Adipose tissue (tissue), 3 donors: ENCODE data around the gene PIK3R6. TPM values are rescaled to one million over a fixed set of nuclear protein-coding genes. Genes with fewer than 3 reads are reported as not detected.

Experiments used
- H3K27ac ChIP-seq: one replicate; pipeline ENCODE4 v1.5.1; 2013; ENCODE audit warnings: low read depth, low read length
- WGBS, 3 donors: extraction: QIAGEN DNeasy Blood & Tissue Kit; methylation state at CpG; one replicate each; pipeline ENCODE4 v1.1.7; 2013; 5-methylcytosine and 5-hydroxymethylcytosine counted together
- polyA plus RNA-seq, 3 donors: library from polyadenylated mRNA; stranded (reverse); fragments of 200-250 nt; gene quantifications; one replicate each; pipeline ENCODE4 v1.2.3, GENCODE V29; 2013
- donor health status: healthy with polysubstance abuse.
- donor health status: Bipolar disorder and iron deficiency.
- donor health status: healthy.

PIK3R6 gene
- polyA plus RNA-seq, 3 donors = 0.09 to 0.54 TPM; not detected in 1

DNA sequence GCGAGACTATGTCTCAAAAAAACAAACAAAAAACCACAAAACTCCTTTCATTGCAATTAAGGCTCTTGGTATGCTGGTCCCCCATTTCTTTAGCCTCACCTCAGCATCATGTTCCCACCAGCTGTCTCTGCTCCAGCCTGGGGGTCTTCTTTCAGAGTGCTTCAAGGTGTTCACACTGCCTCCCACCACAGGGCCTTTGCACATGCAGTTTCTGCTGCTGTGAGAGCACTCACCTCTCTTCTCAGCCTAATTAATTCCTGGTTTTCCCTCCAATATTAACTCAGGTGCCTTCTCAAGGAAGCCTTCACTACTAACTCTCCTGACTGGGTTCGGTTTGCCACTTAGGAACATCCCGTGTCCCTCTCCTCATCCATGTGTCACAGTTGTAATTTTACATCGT is 15.9 kb upstream of the PIK3R6 start:
- 82 to 96% (median 95%) methylated on average over 4 of the region's 4 CpGs for WGBS, 3 donors
- no peak overlapping the region for H3K27ac ChIP-seq

DNA sequence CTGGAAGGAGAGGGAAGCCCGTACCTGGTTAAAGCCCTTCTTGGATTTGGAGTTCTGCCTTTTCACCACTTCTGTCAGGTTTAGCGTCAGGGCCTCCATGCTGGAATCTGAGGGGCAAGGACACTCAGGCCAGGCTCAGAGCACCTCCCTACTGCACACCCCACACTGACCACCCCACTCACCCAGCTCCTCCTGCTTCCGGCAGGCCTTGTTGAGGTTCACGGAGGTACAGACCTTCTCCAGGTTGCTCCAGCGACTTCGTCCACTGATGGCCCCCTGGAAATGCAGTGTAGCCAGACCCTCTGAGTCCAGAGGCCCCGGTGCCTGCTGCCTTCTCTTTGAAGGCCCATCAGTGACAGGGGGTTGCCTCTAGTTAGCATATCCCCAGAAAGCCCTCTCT is 14.1 kb upstream of the PIK3R6 start:
- no peak overlapping the region for H3K27ac ChIP-seq
- 85 to 97% (median 95%) methylated on average over 6 to 7 of the region's 7 CpGs for WGBS, 3 donors

DNA sequence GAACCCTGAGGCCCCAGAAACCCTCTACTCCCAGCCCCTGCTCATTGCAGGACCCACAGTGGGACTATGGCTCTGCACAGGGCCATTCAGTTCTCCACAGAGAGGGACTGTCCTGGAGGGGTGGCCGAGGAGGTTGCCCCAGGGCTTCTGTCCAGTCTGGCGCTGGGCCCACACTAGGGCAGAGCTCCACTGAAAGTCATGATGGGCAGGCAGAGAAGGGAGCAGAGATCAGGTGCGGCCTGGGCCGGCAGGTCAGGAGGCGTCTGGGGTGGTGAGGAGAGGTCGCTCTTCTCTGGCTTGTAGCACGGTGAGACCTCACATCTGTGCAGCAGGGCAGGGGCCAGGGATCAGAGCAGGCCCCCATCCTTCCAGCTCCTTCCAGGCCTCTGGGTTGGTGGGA is 13.0 kb upstream of the PIK3R6 start:
- H3K27ac ChIP-seq = no peak overlapping the region
- WGBS, 3 donors = 90 to 95% (median 94%) methylated on average over 3 to 7 of the region's 7 CpGs

DNA sequence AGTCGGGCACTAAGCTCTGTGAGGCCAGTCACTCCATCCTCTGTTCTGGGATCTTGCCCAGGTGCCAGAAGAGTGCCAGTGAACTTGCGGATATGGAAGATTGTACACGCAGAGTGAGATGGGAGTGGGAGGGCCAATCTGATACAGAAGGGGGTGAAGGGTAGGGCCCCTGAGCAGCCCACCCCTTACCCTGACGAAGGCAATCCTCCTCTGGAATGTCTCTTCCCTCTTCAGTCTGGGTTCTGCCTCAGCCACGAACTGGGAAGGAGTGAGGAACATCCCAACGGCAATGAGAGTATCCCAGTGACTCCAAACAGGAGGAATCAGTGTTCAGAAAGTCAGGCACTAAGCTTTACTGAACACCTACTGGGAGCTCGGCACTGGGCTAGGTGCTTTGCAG is 11.9 kb upstream of the PIK3R6 start:
- H3K27ac ChIP-seq = no peak overlapping the region
- 53 to 78% (median 61%) methylated on average over 7 of the region's 7 CpGs for WGBS, 3 donors

DNA sequence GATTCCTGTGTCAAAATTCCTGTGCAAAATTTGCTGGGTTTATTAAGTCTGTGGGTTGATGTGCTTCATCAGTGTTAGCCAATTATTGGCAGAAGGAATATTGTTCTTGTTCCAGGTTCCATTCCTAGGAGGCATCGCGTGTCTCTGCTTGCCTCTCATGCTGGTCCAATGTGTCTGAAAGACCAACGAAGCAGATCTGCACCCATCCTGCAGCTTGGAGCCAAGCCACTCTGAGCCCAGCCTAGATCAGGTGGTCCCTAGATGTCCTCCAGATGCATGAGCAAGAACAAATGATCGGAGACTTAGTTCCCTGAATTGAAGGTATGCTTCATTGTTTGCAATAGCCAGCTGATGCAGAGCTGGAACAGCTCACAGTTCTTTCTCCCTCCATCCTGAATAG is 10.5 kb upstream of the PIK3R6 start:
- H3K27ac ChIP-seq = no peak overlapping the region
- WGBS, 3 donors = 73 to 85% (median 80%) methylated on average over 4 of the region's 4 CpGs

DNA sequence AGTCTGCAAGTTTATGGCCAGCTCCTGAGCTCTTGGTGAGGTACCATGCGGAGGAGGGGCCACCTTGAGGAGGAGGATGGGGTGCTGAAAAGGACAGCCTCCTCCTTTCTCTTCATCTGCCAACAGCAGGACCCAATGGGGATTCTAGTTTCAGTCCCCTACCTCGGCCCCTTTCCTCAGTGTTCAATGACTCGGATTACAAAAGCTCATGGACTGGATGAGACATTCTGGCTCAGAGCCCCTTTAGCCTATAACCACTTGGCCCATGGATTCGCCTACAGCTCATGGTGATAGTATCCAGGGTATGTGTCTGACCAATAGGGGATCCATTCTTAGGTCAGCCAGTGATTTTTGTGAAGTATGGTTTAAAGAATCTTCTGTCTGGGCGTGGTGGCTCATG is 8.5 kb upstream of the PIK3R6 start:
- WGBS, 3 donors = 72 to 83% (median 74%) methylated on average over 5 of the region's 5 CpGs
- no peak overlapping the region for H3K27ac ChIP-seq

DNA sequence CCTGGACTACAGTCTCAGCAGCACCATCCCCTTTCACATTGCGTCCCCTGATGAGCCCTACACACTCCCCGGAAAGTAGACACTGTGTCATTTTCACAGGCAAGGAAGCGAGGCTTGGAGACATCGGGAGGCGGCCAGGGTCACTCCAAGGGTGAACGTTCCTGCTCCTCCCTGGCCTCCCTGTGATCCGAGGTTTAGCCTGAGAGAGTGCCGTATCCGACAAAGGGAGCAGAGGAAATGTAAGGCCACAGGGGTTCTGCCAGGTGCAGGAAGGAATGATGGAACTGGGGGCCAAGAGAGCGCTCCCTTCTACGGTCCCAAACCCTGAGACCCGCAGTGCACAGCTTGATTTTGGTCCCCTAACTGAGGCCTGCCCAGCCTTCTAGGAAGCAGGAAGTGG is 8.0 kb upstream of the PIK3R6 start:
- 69 to 84% (median 82%) methylated on average over 12 of the region's 12 CpGs for WGBS, 3 donors
- H3K27ac ChIP-seq = no peak overlapping the region

DNA sequence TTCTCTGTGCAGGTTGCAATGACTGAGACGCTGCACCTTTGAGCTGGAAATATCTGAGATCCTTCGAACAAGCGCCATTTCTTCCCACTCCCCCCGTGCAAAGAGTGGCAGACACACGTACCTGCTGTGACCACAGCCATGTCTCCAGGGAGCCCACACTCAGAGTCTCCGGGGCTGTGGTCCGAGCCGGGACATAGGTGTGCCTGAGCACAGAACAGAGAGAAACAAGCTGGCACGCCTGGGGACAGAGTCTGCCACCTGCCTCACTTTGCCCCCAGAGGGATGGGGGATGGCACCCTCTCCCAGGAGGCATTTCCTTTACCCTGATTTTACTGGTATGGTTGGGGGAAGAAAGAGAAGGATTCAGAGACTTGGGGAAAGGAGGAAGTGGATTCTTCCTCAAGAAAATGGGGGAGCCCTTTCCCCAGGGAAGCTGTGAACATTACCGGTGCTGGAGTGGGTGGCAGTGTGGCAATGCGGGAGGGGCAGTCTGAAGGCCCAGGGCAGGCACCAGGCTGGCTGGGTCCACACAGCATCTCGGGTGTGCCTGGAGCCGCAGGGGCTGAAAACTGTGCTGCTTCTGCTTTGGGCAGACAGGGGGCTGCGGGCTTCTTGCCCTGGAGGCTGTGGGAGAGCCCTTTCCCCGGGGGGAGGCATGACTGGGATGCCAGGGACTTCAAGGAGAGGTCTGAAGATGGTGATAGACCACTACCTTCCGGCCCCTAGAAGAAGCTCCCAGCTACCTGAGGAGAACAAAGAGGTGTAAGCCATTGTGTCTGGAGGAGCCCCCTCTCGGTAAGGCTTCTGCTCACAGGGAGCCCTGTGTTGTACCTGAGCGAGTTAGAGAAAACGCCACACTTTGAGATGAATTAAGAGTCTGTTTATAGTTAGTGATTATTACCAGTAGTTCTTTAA is 6.6 kb upstream of the PIK3R6 start:
- 44 to 69% (median 60%) methylated on average over 19 of the region's 19 CpGs for WGBS, 3 donors
- H3K27ac ChIP-seq = no peak overlapping the region

DNA sequence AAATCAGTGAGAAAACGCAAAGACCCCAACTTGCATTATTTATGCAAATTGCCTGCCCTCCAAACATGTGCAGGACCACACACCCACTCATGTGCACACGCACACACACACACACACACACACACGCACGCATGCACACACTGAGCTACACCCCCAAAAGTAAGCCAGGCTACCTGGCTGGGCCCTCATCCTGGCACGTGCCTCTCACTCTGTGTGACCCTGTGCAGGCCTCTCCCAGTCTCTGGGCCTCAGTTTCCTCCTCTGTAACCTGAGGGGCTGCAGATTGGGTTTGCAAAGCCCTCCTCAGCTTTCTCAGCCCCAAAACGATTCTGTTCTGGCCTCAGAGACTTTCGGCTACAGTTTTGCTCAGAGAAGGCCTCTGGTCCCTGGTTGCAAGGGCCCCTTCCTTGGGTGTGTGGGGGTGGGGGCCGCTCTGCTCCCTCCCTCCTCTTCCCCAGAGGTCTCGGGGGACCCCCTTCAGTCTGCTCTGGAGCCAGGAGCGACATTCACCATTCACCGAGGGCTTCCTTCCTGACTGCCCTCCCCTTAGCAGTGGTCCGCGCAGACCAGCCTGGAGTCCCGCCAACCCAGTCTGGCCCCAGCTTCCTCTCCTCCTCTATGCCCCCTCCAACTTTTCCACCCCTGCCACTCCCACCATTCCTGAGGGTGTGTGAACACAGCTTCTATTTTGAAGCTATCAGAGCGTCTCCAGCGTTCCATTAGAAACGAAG is 5.4 kb upstream of the PIK3R6 start:
- WGBS, 3 donors = 33 to 65% (median 35%) methylated on average over 16 to 17 of the region's 17 CpGs
- no peak overlapping the region for H3K27ac ChIP-seq

DNA sequence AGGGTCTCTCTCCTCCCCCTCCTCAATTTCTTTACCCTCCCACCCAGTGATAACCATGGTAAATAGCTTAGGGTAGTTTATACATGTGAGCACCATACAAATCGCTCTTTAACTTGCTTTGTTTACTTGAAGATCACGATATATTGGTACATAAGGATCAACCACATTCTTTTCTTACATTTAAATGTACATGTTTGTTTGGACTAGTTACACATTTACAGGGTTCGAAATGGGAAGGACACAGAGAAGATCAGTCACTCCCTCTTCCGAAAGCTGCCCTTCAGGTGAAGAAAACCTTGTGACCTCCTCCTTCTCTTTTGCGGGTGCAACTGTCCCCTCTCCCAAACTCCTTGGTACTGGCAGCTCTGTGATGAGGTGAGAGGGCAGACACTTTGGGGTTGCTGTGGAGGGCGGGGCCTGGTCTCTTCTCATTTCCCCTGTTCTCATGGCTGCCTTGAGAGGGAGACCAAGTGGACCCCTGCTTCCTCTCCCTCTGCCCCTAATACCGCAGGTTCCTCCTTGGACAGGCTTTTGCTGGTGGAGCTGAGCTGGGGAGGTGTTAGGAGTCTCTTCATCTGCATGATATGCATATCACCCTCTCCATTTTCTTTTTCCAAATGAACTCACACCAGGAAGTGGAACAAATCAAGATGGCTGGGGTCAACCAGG is 4.7 kb upstream of the PIK3R6 start:
- 51 to 80% (median 71%) methylated on average over 7 of the region's 7 CpGs for WGBS, 3 donors
- no peak overlapping the region for H3K27ac ChIP-seq

DNA sequence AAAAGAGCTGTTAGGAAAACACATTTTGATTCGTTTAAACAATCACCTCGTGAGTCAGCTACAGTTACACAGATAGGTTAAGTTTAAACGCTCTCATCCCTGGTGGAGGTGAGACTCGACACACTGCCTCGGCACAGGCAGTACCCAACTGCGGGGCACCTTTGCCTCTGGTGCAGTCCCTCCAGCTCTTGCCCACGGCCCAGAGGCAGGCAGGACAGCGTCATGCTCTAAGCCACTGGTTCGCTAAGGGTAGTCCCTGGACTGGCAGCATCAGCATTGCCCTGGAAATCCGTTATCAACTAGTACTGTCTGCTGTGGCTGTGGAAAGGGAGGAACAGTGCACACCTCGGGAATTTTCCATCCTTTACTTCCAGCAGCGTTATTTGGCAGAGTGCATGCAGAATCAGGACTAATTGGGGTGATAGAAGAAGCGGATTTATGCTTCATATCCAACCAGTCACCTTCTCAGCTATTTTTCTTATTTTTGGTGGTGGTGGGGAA is 3.7 kb upstream of the PIK3R6 start:
- 77 to 92% (median 86%) methylated on average over 13 of the region's 13 CpGs for WGBS, 3 donors
- no peak overlapping the region for H3K27ac ChIP-seq

DNA sequence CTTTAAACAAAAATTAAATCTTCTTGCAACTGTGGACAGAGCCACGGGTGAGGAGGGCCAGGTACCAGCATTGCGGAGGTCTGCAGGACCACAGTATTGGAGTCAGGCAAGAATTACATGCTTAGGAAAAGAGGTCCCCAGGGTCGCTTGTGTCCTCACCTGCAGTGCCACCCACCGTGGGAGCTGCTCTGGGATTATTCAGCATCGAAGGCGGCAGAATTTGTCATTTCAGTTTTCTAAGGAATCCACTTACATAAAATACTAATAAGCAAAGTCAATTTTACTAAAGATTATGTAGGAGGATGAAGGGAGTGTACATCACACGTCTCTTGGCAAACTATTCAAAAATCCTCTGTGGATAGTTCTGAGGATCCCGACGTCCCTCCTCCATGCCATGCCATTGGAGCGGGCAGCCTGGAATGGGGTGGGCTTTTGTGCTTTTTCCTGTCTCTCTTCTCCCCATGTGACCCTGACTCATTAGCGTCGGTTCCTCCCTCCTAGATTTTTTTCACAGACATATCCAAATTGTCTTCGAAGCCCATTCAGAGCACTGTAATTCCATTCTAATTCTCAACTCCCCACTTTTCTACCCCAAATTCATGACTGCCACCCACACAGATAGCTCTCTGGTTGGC is 3.0 kb upstream of the PIK3R6 start:
- whole genome bisulfite sequencing, 3 donors = 77 to 84% (median 82%) methylated on average over 13 of the region's 13 CpGs
- no peak overlapping the region for H3K27ac ChIP-seq

DNA sequence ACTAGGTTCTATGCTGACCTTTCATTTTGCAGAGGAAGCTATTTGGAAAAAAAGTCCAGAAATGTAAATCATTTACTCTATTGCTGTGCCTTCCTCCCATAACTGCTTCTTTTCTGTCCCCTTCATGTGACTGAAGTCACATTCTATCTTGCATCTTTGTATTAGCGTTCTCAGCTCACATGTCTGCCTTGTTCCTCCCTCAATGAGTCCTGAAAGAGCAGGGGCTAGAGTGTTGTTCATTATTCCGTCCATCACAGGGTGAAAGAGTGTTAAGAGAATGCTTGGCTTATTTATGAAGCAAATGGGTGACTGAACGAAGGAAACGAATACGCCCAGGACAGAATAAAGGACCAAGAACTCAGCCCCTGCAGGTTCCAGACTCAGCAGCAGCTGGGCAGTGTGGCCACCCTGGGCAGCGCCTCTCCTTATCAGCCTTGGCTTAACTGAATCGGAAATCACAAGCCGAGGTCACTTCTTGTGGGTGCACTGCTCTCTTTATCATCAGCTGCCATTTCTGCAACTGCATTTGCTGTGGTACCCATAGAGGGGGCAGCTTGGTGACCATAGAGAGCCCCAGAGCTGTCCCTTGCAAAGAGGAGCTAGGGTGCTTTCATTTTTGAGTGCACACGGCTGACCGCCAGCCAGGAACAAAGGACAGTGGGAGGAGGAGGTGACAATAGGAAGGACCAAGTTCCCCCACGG is 1.8 kb upstream of the PIK3R6 start:
- no peak overlapping the region for H3K27ac ChIP-seq
- WGBS, 3 donors = 50 to 76% (median 57%) methylated on average over 11 of the region's 11 CpGs

DNA sequence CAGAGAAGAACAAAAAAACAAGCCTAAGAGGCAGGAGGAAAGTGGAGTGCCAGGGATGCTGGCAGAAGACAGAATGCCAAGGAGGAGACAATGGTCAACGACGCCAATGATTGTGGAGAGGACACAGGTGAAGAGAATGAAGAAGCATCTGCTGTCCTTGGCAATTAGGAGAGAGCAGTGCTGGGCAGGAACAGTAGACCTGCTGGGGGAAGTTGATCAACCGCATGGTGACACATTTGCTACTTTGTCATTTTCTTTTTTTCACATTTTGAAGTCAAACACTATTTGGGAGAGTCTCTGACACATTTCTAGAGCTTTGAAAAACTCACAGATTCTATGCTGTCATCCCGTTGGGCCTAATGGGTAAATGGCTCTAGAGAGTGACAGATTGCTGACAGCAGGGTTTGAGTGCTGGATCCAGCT is 1.1 kb upstream of the PIK3R6 start:
- 69 to 75% (median 70%) methylated on average over 4 of the region's 4 CpGs for WGBS, 3 donors
- no peak overlapping the region for H3K27ac ChIP-seq

DNA sequence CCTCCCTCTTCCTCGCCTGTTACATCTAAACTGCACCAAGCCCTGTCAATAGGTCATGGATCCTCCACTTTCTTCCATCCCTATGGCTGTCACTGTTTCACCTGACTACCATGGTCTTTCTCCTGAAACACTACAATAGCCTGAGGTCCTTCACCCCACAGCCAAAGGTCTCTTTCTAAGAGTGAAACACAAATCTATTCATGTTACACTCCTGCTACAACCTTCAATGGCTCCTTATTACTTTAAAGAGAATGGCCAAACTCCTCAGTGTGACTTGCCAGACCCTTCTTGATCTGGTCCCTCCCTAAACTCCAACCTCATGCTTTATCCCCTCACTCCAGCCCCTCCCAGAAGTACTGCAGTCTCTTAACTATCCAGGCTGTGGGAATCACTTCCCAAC is 618 bp upstream of the PIK3R6 start:
- WGBS, 3 donors = 84 to 100% (median 97%) methylated on average over 1 of the region's 1 CpG
- no peak overlapping the region for H3K27ac ChIP-seq

DNA sequence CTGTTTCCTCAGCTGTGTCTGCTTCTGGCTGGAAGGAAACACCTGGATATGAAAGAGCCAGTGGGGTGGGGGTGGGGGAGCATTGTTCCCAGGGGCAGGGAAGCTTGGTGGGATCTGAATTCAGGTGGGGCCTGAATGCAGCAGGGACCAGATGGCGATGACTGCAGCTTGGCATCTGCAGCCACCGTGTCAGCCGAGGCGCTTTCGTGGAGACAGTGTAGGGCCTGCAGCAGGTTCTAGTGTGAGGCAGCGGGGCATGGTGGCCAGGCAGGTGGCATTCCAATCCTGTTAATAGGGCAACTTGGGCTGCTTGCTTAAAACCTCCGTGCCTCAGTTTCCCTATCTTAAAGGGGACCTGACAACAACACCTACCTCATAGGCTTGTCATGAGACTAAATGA is 1.7 kb downstream of the PIK3R6 start:
- no peak overlapping the region for H3K27ac ChIP-seq
- 82 to 94% (median 88%) methylated on average over 7 of the region's 7 CpGs for WGBS, 3 donors

DNA sequence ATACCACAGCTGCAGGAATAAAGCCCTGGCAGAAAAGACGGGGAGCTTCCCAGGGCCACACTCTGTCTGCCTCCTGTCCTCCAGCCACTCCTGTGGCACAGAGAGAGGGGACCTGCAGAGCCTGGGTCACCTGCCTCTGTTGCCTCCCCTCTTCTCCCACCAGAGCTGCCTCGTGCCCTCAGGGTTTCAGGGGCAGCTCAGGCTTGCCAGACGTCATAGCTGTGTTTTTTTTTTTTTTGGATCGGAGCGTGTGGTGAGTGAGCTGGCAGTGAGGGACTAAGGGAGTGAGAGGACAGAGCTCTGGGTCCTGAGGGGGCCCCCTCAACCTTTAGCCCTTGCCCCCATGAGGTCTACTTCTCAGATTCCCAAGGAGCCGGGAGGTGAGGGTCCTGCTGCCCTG is 2.1 kb downstream of the PIK3R6 start:
- H3K27ac ChIP-seq = no peak overlapping the region
- 44 to 53% (median 49%) methylated on average over 6 of the region's 6 CpGs for WGBS, 3 donors
